GM21786 (cell line): Measurements from ENCODE around the gene LMX1B.

Experiments used
- ATAC-seq: cut with Tn5 transposase; IDR thresholded peaks from one replicate; pipeline ENCODE4 v1.9.1; 2021; ENCODE audit not compliant: unreplicated experiment

Gene LMX1B

GRCh38 chr9:126631254-126631653 is 17.5 kb downstream of the LMX1B start:
- no peak for ATAC-seq

GRCh38 chr9:126633881-126634558 is 20.3 kb downstream of the LMX1B start:
- ATAC-seq, result no peak

DNA sequence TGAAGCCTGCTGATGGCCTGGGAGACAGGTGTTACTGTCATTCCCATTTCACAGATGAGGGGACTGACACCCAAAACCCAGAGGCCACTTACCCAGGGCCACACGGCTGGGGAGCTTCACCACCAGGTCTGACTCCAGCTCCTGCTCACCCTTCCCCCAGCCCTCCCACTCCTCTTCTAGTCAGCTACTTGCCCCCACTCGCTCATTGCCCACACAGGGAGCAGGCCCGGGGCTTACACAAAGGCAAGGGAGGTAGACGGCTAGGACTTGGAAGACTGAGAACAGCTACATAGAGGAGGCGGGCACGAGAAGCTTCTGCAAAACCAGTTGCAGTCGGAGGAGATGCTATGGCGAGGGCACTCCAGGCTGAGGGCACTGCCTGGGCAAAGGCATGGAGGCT is 21.3 kb downstream of the LMX1B start:
- ATAC-seq, result no peak

DNA sequence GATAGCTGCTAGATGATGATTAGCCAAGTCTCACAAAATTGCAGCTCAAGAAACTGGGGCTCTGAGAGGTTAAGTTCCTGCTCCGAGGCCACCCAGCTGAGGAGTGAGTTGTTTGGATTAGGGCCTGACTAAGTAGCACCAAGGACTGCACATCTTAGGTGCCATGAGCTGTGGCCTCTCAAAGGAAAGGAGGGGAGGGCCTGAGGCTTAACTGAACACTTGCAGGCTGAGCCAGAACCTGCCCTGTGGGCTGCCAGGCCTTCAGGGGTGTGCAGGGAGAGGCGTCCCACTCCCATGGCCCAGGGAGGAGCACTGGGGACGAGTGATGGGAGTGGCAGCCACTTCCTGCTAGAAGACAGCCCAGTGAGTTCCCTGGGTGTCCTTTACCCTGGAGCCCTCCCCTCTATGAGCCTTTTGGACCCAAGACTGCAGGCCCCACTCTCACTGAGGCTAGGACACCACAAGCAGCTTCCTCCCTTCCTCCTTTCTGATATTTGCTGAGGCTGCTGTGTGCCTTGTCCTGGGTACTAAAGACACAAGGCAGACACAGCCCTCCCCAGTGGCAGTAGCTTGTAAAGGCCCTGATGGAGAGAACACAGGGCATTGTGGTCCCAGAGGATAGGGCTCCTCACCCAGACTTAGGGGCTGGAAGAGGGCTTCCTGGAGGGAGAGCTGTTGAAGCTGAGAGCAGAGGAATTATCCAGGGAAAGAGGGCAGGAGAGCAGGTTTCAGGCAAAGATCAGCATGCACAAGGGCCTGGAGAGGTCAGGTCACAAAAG is 22.1 kb downstream of the LMX1B start:
- ATAC-seq, result no peak

DNA sequence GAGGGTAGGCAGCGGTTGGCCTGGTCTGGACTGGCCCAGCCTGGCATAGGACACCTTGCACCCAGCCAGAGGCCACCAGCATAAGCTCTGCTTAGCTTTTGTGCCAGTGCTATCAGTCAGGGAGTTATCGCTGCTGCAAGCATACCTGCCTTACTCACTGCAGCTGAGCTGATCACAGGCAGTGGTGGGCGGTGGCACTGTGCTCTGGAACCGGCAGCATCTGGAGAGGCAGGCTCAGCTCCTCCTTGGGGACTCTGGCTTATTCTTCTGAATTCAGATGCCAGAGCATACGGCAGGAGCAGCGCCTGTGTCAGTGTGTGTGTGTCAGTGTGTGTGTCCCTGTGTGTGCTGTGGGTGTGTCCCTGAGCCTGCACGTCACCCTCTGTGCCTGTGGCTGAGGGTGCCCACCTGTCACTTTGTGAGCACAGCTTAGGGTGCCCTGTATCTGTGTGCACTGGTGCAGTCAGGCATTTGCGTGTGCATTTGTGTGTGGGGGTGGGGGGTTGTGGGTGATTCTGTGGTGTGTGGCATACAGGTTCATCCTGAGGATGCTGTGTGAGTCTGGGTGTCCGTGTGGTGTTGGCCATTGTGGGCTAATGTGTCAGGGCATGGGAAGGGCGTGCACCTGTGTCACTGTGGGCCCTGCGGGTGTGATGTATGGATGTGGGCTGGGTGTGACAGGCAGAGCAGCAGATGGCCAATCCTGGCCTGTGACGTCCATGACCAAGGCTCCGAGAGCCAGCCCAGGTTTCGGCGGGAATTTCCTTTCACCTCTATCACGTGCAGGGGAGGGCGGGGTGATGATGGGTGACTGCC is 23.5 kb downstream of the LMX1B start:
- no peak for ATAC-seq

GRCh38 chr9:126638571-126639132 is 24.9 kb downstream of the LMX1B start:
- ATAC-seq, result no peak

DNA sequence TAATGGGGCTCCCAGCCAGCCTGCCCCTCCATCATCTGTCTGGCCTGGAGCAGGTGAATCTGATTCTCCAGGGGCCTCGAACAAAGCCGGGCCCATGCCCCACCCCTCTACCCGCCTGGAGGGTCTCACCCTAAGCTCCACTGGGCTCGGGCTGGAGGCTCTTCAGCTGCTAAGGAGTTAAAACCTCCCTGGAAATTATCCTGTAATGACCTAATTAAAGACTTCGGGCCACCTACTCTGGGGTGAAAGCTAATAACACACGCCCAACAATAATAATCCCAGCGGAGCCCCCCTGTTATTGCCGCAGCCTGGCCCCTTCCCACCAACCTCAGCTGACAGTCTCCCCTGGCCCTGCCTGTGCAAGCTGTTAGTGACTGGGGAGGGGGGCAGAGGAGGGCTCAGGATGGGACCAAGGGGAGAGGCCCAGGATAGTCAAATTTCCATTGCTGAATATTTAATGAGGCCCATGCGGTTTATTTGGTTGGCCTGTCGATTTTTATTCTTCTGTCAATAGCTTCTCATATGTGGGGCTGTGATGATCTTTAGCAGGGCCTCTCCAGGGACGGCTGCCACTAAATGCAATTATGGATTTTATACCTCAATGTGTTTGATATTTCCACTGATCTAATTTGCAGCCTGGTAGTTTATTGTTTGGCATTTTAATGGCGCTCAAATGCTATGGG is 25.7 kb downstream of the LMX1B start:
- ATAC-seq, result no peak

GRCh38 chr9:126641118-126641851 is 27.6 kb downstream of the LMX1B start:
- no peak for ATAC-seq

DNA sequence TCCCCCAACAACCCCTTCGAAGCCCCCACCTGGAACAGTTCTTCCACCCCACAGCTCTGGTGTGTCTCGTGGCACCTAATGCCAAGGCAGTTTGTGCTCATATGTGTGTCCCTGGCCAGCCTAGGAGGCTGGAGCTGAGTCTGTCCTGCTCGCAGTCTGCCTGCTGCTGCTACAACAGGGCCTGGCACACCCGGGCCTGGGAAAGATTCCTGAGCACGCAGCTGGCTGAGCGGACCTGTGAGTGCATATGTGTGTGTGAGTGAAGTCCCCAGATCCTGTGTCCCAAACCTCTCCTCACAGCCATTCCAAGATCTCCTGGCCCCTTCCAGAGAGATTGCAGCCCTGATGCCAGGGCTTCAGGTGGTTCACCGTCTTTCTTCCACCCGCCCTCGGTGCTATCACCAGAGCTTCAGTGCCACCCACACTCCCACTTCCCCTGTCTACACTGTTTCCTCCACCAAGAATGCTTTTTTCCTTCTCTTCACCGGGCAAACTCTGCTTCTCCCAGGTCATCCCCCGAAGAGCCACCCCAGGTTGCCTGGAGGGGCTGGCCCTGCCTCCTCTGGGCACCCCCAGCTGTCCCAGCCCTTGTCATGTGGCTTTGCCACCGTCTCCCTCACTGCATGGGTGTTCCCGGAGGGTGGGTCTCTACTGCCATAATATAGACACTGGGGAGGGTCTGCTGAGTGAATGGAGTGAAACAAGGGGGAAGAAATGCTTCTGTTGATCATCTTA is 28.4 kb downstream of the LMX1B start:
- ATAC-seq, result no peak

DNA sequence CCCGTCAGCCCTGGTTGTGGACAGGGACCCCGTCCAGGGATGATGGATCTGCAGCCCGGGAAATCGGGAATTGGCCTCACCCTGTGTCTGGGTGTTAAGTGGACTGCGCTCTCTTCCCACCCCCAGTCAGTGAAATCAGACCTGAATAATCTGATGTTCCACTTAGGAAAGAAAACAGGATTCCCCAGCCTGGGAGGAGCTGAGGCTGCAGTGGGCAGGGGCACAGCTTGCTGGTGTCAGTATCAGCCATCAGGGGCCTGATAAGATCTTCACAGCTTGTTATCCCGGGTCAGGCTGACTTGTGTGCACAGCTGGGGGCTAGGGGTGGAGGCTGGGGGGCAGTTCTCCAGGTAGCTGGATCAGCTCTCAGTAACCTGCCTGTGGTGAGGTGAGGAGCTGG is 29.1 kb downstream of the LMX1B start:
- no peak for ATAC-seq

- ATAC-seq, result no peak
Observed at GRCh38 chr9:126643945-126644527, 30.3 kb downstream of the LMX1B start.

- ATAC-seq, result no peak
Observed at GRCh38 chr9:126646162-126646561, 32.4 kb downstream of the LMX1B start.

DNA sequence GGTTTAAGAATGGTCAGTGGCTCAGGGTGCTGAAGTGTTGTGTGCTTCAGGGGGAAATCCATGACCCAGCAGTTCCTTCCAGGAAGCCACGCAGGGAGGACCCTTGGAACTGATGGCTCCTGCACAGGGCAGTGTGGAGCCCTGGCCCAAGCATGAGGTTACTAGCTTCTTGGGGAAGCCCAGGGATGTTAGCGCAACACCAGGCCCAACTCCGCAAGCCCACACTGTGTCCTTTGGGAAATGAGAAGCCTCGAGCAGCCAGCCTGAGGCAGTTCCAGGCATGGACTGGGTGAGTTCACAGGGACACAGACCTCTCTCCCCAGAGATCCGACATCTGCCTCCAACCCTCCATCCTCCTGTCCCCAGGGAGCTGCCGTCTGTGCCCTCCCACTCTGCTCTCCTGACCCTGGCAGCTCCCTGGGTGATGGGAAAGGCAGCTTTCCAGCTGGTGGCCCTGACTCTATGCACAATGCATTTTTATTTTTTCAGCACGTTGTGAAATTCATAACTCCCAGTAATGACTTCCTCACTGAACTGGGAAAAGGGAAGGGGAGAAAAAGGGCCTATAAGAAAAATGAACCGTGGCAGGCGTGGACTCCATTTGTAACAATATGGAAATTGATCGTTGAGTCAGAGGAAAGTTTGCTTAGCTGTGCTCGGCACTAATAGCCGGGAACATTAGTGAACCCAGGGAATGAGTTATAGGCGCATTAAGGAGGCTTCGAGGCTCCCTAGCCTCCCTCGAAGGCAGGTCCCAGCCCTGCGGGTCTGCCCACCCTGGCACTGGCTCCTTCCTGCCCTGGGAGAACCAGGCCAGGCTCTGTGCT is 34.1 kb downstream of the LMX1B start:
- ATAC-seq, result no peak

DNA sequence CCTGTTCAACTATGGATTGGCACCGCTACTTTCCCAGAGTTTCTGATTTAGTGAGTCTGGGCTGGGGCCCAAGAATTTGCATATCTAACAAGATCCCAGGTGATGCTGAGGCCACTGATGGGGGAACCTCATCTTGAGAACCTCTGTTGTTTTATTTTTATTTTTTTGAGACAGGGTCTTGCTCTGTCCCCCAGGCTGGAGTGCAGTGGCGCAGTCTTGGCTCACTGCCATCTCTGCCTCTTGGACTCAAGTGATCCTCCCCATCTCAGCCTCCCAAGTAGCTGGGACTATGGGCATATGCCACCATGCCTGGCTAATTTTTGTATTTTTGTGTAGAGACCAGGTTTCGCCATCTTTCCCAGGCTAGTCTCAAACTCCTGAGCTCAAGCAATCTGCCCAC is 35.7 kb downstream of the LMX1B start:
- no peak for ATAC-seq

DNA sequence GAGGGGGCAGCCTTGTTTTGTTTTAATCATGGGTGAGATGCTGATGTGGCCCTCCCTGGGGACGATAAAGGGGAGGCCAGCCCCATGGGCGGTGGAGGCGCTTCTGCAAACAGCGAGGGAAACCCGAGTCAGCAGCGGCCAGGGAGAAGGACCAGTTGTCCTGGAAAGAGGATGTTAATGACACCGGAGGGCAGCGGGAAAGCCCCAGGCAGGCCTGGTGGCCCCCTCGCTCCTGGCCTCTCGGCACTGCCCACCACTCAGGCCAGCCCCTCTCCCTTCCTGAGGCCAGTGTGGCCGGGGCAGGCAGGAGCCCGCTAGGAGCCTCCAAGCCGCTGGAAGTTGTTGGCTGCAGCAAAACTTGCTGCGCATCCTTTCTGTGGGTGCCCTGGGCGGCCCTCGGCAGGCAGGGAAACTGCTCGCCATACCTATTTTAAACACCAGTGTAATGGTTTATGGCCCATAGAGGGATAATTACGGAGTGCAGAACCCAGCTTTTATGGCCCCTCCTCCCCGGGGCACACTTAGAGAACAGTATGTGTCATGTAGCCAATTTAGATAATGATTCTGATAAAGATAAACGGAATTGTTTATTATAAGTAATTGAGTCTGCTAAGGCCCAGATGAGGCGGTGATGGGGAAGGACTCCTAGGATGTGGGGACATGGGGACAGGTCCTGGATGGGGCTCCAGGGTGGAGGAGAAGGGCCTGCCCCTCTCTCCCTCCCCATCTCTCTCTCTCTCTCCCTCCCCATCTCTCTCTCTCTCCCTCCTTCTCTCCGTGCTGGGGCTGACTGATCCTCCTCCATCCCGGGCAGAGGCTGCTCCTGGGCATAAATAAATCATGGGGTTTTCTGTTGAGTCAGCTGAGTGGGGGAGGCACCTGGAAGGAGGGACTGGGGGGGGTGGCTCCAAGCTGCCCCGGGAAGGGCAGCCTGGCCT is 36.9 kb downstream of the LMX1B start:
- no peak for ATAC-seq

- ATAC-seq, result no peak
Observed at GRCh38 chr9:126652140-126652582, 38.4 kb downstream of the LMX1B start.

- ATAC-seq, result no peak
Observed at GRCh38 chr9:126654124-126654523, 40.4 kb downstream of the LMX1B start.
